CD14-positive monocyte (primary cell): ENCODE results near the gene RPS27A. TPM values are rescaled to one million over a fixed set of nuclear protein-coding genes. Genes with fewer than 3 reads are reported as not detected.
A peak's percentile ranks its signal among the peaks of the same experiment; 100 is the strongest.

ENCODE experiments used
- DNase-seq, 3 donors: peaks; one replicate each; pipeline ENCODE4 v3.0.0-alpha.2; 2011 to 2022
- H2AFZ ChIP-seq: 2 replicates; pipeline ENCODE4 v1.6.0; 2012; ENCODE audit warnings: mild to moderate bottlenecking, low read depth, low read length, inconsistent platforms; ENCODE audit not compliant: insufficient read depth, poor library complexity, severe bottlenecking
- H3K27ac ChIP-seq, 2 donors: 1 replicate in 1 of 2; 2 replicates in 1 of 2; pipeline ENCODE4 v1.5.1; 2012 to 2013; ENCODE audit warnings: low read length in 2 of 2, control low read depth in 1 of 2, inconsistent platforms in 1 of 2, low read depth in 1 of 2, mild to moderate bottlenecking in 1 of 2
- H3K27me3 ChIP-seq, 2 donors: one replicate each; pipeline versions ENCODE4 v1.6.0 to v1.6.1; 2011 to 2013; ENCODE audit warnings: low read length in 2 of 2; ENCODE audit not compliant: control insufficient read depth in 2 of 2, insufficient read depth in 2 of 2
- H3K36me3 ChIP-seq, 2 donors: replicated peaks in 1 of 2; 1 replicate in 1 of 2; 2 replicates in 1 of 2; pipeline versions ENCODE4 v1.5.1 to v1.6.1; 2012 to 2013; ENCODE audit warnings: low read length in 2 of 2, control low read depth in 1 of 2, inconsistent platforms in 1 of 2, mild to moderate bottlenecking in 1 of 2; ENCODE audit not compliant: insufficient read depth in 2 of 2, control insufficient read depth in 1 of 2
- H3K4me1 ChIP-seq, 2 donors: 1 replicate in 1 of 2; 2 replicates in 1 of 2; pipeline versions ENCODE4 v1.5.1 to v1.6.1; 2012 to 2013; ENCODE audit warnings: low read length in 2 of 2, control low read depth in 1 of 2, inconsistent platforms in 1 of 2, mild to moderate bottlenecking in 1 of 2, moderate library complexity in 1 of 2; ENCODE audit not compliant: insufficient read depth in 2 of 2, control insufficient read depth in 1 of 2
- H3K4me2 ChIP-seq: replicated peaks from 2 replicates; pipeline ENCODE3; 2012; ENCODE audit warnings: low read length, moderate library complexity, mild to moderate bottlenecking; ENCODE audit not compliant: poor library complexity, severe bottlenecking; ENCODE audit errors: extremely low read depth
- H3K4me3 ChIP-seq, 3 experiments: fragments of 200-600 bp in 1 of 3; sonication (generic) in 1 of 3; replicated peaks in 1 of 3; 1 replicate in 2 of 3; 2 replicates in 1 of 3; pipeline ENCODE4 v1.5.1; 2011 to 2013; ENCODE audit warnings: low read length in 3 of 3, mild to moderate bottlenecking in 3 of 3, control low read depth in 2 of 3, low read depth in 2 of 3, inconsistent platforms in 1 of 3, moderate library complexity in 1 of 3
- H3K79me2 ChIP-seq: 2 replicates; pipeline ENCODE4 v1.6.0; 2012; ENCODE audit warnings: mild to moderate bottlenecking, control low read depth, inconsistent platforms, low read length, moderate library complexity; ENCODE audit not compliant: insufficient read depth
- H3K9ac ChIP-seq: 2 replicates; pipeline ENCODE4 v1.6.0; 2017; ENCODE audit warnings: low read length, mild to moderate bottlenecking; ENCODE audit not compliant: insufficient read depth, poor library complexity, severe bottlenecking
- H3K9me3 ChIP-seq, 2 donors: replicated peaks in 1 of 2; 1 replicate in 1 of 2; 2 replicates in 1 of 2; pipeline versions ENCODE4 v1.5.1 to v1.6.1; 2012 to 2013; ENCODE audit warnings: low read length in 2 of 2, control low read depth in 1 of 2; ENCODE audit not compliant: control insufficient read depth in 1 of 2, insufficient read depth in 1 of 2
- H4K20me1 ChIP-seq: 2 replicates; pipeline ENCODE4 v1.6.0; 2012; ENCODE audit warnings: mild to moderate bottlenecking, low read length, control low read depth, moderate library complexity; ENCODE audit not compliant: insufficient read depth
- H3K27ac Mint-ChIP-seq, 7 donors: one replicate each; pipeline ENCODE4 v1.8.0; 2020; ENCODE audit warnings: mild to moderate bottlenecking in 7 of 7, mixed read lengths in 7 of 7, moderate library complexity in 6 of 7, inconsistent platforms in 2 of 7
- H3K27me3 Mint-ChIP-seq, 3 donors: one replicate each; pipeline ENCODE4 v1.8.0; 2021 to 2022; ENCODE audit warnings: low read depth in 3 of 3, mild to moderate bottlenecking in 3 of 3, mixed read lengths in 3 of 3, moderate library complexity in 3 of 3, inconsistent platforms in 1 of 3
- H3K36me3 Mint-ChIP-seq, 2 donors: one replicate each; pipeline ENCODE4 v1.8.0; 2020; ENCODE audit warnings: mixed read lengths in 2 of 2, inconsistent platforms in 1 of 2, mild to moderate bottlenecking in 1 of 2
- H3K4me1 Mint-ChIP-seq: one replicate; pipeline ENCODE4 v1.8.0; 2020; ENCODE audit warnings: mild to moderate bottlenecking, mixed read lengths
- H3K4me3 Mint-ChIP-seq, 2 donors: one replicate each; pipeline ENCODE4 v1.8.0; 2020; ENCODE audit warnings: mild to moderate bottlenecking in 2 of 2, mixed read lengths in 2 of 2, moderate library complexity in 1 of 2
- H3K9me3 Mint-ChIP-seq, 7 donors: one replicate each; pipeline ENCODE4 v1.8.0; 2020 to 2022; ENCODE audit warnings: mixed read lengths in 7 of 7, mild to moderate bottlenecking in 6 of 7, moderate library complexity in 6 of 7, inconsistent platforms in 2 of 7
- CTCF ChIP-seq: fragments of 200-600 bp; IDR thresholded peaks from one replicate; pipeline ENCODE4 v1.8.0; 2022; ENCODE audit warnings: antibody characterized with exemption, mild to moderate bottlenecking
- WGBS: methylation state at CpG from one replicate; pipeline ENCODE4 v1.1.5; 2013; ENCODE audit warnings: missing lambda C conversion rate; ENCODE audit not compliant: insufficient coverage; 5-methylcytosine and 5-hydroxymethylcytosine counted together
- intact Hi-C, 2 donors: fragments of 100-400 bp; cut with micrococcal nuclease; formaldehyde crosslinking; loops; one replicate each; pipeline versions ENCODE4 v1.15.0 to v1.15.1; 2023
- polyA plus RNA-seq, 3 donors: library from polyadenylated mRNA; depleted of rRNA in 1 of 3; unstranded in 2 of 3; stranded (reverse) in 1 of 3; fragments of 300-500 nt in 2 of 3; fragments of >200 nt in 1 of 3; fragmentation: Illumina TruSeq in 2 of 3; gene quantifications; 1 replicate in 2 of 3; 2 replicates in 1 of 3; pipeline ENCODE4 v1.2.3, GENCODE V29; 2012 to 2021

Gene RPS27A
- polyA plus RNA-seq, 3 donors: 785 to 1,452 (median 967) TPM

- Histone ChIP-seq H3K79me2 (no peaks in the 10 kb centered on the region), H3K4me2 (no peak overlapping the region), H3K27ac (no peak overlapping the region), H3K4me1 (no peaks in the 10 kb centered on the region), H3K4me3 (no peak overlapping the region), H3K27me3 (no peaks in the 10 kb centered on the region), H2AFZ (no peak overlapping the region), H4K20me1 (no peaks in the 10 kb centered on the region), H3K36me3 (no peaks in the 10 kb centered on the region), H3K9ac (no peak overlapping the region), H3K9me3 (no peaks in the 10 kb centered on the region)
- no peak overlapping the region for H3K4me3 Mint-ChIP-seq
- DNase-seq: no peak
- H3K27ac Mint-ChIP-seq: peak overlapping the region in 1 of 7 donors; percentile 16
- H3K4me1 Mint-ChIP-seq: no peaks in the 10 kb centered on the region
- TF ChIP-seq CTCF: no peak
- no peaks in the 10 kb centered on the region for H3K36me3 Mint-ChIP-seq
- H3K27me3 Mint-ChIP-seq: peaks cover 0 to 2% (median 2%) of the 10 kb centered on the region in 3 donors
- peaks cover 0 to 2% (median 0%) of the 10 kb centered on the region in 7 donors for H3K9me3 Mint-ChIP-seq
- intact Hi-C loops: no loop called here
Observed at GRCh38 chr2:55213822-55214221, 18.7 kb upstream of the RPS27A start.

GRCh38 chr2:55223958-55224760 is 8.3 kb upstream of the RPS27A start:
- Histone ChIP-seq H3K9me3 (no peaks in the 10 kb centered on the region), H3K27ac (peak overlapping the region in 1 of 2 donors; percentile 42), H3K9ac (no peak overlapping the region), H4K20me1 (no peaks in the 10 kb centered on the region), H3K4me3 (peak overlapping the region in 2 of 3 experiments; percentile 54 to 82), H3K4me2 (peak overlapping the region; percentile 72), H2AFZ (peak overlapping the region; percentile 93), H3K4me1 (peaks cover 23 to 24% of the 10 kb centered on the region in 2 donors), H3K79me2 (peaks cover 4% of the 10 kb centered on the region), H3K36me3 (no peaks in the 10 kb centered on the region), H3K27me3 (no peaks in the 10 kb centered on the region)
- TF ChIP-seq CTCF: no peak
- Mint-ChIP-seq H3K4me3 (peak overlapping the region; percentile 86 to 90), H3K27me3 (no peaks in the 10 kb centered on the region), H3K9me3 (peaks cover 0 to 2% (median 0%) of the 10 kb centered on the region in 7 donors), H3K36me3 (no peaks in the 10 kb centered on the region), H3K27ac (peak overlapping the region in 6 of 7 donors; percentile 28 to 85 (median 70)), H3K4me1 (peaks cover 23% of the 10 kb centered on the region)
- intact Hi-C loops: loop anchor here in 1 of 2 donors (1.0 kb wide), 1 partner anchor 16 kb away; no protein-coding TSS in a partner anchor
- no peak for DNase-seq
- 95% methylated on average over 25 of the region's 25 CpGs for WGBS
